Measurements from ENCODE around the gene TYROBP. TPM values are rescaled to one million over a fixed set of nuclear protein-coding genes. Genes with fewer than 3 reads are reported as not detected.
"Not testable (repeated sequence)": the region's sequence is repeated elsewhere in the genome, so short reads cannot be mapped to it uniquely, and the experiment has no call there.

Gene TYROBP
- total RNA-seq, 1 experiment from 2014 or later, result not detected

DNA sequence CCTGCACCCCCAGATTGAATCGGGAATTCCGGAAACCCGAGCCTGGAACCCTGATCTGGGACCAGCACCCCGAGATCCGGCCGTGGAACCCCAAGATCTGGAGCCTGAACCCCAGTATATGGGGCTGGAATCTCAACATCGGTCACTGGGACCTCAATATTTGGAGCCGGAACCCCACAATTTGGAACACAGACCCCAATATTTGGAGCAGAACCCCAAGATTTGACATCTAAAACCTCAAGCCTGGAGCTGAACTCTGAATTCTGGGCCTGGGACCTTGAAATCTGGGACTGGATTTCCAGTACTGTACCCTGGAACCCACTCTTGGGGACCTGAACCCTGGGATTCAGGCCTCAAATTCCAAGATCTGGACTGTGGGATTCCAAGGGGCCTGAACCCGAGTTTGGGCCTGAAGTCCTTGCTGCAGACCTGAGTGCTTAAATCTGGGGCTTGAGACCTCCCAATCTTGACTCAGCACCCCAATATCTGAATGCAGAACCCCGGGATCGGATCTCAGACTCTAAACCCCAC, 28.7 kb upstream of the TYROBP start:
- in situ Hi-C loops (cut with HindIII; ENCODE audit: low pct_unique_long_range_greater_than_20kb, low sequenced_read_pairs), result no loop called here
- DNase-seq (ENCODE audit: low read depth, low spot score), result no peak

DNA sequence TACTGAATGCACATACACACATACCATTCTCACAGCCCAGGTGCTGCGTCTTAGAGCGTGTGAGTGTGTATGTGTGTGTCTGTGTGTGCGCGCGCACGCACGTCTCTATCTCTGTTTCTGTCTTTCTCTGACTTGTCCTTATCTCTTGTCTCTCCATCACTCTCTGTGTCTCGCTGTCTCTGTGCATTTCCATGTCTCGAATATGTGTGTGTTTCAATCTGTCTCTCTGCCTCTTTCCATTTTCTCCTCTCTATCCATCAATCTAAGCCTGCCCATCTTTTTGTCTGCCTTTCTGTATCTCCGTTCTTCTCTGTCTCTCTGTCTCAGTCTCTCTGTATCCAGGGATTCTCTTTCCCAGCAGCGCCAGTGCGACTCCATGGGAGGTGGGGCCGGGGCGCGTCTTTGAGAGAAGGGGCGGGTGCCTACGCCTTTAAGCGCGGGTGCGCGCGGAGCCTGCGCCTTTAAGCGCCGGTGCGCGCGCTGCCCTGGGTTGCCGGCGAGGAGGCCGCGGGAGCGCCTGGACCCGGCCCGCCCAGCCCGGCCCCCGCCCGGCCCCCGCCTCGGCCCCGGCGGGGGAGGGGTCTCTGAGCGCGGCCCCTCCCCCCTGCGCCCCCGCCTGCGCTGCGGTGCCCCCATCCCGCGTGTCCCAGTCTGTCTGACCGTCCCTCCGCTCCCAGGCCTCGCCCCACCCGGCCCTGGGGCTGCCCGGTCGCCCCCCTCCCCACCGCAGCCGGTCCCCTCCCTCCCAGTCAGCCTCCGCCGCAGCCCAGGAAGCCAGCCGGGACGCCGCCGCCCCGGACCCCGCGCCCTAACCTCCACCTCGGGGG, 28.0 kb upstream of the TYROBP start, which contains the start of gene LRFN3:
Gene LRFN3, plus strand, starts transcription at position 464 of the 827 bp plus-strand sequence. CDS start 3,052 bp downstream, outside the sequence.
- in situ Hi-C loops (cut with HindIII; ENCODE audit: low pct_unique_long_range_greater_than_20kb, low sequenced_read_pairs), result no loop called here
- DNase-seq (ENCODE audit: low read depth, low spot score), result peak; percentile 68

DNA sequence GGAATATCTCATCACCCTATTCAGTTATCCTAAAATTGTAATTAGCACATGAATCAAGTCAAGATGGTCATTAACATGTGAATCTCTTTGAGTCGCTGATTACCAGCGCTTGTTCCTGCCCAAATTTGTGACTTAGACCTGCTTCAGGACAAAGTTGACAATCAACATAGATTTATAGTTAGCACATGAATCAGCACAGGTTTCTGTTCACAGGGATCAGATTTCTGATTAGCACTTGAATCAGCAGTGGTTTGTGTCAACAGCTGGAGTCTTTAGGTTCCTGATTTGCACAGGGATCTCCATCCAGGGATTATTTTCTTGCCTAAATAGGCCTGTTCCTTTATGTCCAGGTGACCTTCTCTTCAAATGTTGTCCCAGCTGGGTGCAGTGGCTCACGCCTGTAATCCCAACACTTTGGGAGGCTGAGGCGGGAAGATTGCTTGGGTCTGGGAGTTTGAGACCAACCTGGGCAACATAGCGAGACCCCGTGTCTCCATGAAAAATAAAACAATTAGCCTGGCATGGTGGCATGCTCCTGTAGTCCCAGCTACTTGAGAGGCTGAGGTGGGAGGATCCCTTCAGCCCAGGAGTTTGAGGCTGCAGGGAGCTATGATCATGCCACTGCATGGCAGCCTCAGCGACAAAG, 24.3 kb upstream of the TYROBP start:
- DNase-seq (ENCODE audit: low read depth, low spot score), result no peak
- in situ Hi-C loops (cut with HindIII; ENCODE audit: low pct_unique_long_range_greater_than_20kb, low sequenced_read_pairs), result no loop called here

DNA sequence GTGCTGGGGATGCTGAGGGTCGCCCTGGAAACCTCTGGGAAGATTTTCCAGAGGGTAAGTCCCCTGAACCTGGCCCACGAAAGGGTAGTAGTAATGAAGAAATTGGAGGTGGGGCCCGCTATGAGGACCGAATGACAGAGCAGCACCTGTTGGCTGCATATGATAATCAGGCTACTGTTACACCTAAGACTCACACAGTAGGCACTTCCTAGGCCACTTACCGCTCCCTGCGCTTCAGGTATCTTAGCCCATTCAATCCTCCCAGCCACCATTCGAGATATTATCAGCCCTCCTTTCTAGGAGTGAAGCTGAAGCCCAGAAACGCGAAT, 23.7 kb upstream of the TYROBP start:
- no peak for DNase-seq (ENCODE audit: low read depth, low spot score)
- in situ Hi-C loops (cut with HindIII; ENCODE audit: low pct_unique_long_range_greater_than_20kb, low sequenced_read_pairs), result no loop called here

DNA sequence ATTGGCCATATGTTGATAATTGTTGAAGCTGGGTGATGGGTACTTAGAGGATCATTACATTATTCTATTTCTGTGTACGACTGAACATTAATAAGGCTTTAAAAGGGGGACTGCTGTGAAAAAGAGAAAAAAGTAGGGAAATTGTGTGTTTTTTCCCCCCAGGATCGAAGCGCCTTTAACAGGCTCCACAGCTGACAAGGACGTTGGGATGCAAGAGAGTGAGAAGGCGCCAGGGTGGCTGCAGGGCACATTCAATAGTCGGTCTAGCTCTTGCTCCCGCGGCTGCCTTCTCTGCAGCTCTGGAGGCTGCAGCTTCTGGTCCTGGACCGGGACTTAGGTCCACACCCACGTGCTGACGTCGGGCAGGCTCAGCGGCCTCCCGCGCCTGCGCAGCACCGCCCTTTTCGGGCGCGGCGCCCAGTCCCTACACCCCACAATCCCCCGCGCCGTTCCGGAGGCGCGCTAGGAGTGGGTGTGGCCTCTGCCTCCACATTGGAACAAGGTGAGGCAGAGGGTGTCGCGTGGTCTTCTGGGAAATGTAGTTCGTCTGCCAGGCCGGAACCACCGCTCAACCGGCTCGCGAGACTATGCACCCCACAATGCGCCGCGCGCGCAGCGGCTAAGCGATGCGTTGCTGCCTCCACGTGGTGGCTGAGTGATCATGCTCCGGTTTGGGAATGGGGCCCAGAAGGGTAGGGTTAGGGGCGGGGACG, 23.2 kb upstream of the TYROBP start:
- peak; percentile 99 for DNase-seq (ENCODE audit: low read depth, low spot score)
- in situ Hi-C loops (cut with HindIII; ENCODE audit: low pct_unique_long_range_greater_than_20kb, low sequenced_read_pairs), result no loop called here

DNA sequence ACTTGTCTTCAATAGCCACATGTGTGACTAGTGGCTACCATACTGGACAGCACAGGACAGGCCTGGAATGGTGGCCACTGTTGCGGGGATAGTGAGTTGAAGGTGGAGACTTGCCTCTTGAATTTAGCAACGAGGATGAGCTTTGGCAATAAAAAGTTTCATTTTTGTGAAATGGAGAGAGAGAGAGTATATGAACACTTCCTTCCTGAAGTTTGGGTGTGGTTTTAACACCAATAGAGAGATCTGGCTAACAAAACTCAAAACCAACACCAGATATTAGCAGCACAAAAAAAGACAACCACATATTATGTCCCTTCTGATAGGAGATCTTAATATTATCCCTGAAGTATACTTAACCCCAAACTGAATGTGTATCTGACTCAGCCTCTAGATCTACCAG, 21.8 kb upstream of the TYROBP start:
- no peak for DNase-seq (ENCODE audit: low read depth, low spot score)
- in situ Hi-C loops (cut with HindIII; ENCODE audit: low pct_unique_long_range_greater_than_20kb, low sequenced_read_pairs), result no loop called here

DNA sequence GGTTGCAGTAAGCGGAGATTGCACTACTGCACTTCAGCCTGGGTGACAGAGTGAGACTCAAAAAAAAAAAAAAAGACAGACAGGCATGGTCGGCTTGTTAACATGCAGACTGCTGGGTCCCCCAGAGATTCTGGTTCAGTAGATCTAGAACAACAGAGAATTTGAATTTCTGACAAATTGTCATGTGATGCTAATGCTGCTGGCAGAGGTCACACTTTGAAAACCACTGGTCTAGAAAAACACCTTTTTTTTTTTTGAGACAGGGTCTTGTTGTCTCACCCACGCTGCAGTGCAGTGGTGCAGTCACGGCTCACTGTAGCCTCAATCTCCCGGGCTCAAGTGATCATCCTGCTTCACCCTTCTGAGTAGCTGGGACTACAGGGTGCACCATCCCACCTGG, 20.4 kb upstream of the TYROBP start:
- DNase-seq (ENCODE audit: low read depth, low spot score), result no peak
- in situ Hi-C loops (cut with HindIII; ENCODE audit: low pct_unique_long_range_greater_than_20kb, low sequenced_read_pairs), result no loop called here

DNA sequence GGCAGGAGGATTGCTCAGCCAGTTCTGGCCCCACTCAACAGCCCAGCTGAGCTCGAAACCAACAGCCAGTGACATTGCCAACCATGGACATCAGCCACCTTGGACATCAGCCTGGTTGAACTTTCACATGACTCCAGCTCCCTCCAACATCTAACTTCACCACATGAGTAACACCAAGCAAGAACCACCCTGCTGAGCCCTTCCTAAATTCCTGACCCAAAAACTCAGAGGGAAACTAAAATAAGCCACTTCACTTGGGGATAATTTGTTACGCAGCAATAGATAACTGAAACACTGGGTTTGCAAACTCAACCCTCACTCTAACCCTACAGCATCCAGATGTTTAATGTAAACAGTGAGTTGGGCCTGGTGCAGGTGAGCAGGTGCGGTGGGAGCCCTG, 17.4 kb upstream of the TYROBP start:
- DNase-seq (ENCODE audit: low read depth, low spot score), result no peak
- in situ Hi-C loops (cut with HindIII; ENCODE audit: low pct_unique_long_range_greater_than_20kb, low sequenced_read_pairs), result no loop called here

DNA sequence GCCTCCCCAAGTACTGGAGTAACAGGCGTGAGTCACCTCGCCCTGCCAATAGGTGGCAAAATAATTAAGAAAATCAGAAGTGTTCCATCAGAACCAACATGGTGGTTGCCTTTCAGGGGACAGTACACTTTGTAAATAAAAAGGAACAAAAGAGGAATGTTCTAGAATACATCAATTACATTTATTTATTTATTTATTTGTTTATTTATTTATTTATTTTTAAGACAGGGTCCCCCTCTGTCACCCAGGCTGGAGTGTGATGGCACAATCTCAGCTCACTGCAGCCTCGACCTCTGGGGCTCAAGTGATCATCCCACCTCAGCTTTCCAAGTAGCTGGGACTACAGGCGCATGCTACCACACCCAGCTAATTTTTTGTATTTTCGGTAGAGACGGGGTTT, 12.9 kb upstream of the TYROBP start:
- in situ Hi-C loops (cut with HindIII; ENCODE audit: low pct_unique_long_range_greater_than_20kb, low sequenced_read_pairs), result no loop called here
- DNase-seq (ENCODE audit: low read depth, low spot score), result no peak

DNA sequence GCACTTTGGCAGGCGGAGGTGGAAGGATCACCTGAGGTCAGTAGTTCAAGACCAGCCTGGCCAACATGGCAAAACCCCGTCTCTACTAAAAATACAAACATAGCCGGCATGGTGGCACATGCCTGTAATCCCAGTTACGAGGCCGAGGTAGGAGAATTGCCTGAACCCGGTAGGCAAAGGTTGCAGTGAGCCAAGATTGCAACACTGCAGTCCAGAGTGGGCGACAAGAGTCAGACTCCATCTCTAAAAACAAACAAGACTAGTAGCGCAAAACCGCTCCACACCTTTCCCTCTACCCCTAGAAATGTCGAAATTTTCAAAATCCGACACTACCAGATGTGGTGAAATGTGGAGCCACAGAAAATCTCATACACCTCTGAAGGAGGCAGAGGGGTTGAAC, 11.2 kb upstream of the TYROBP start:
- in situ Hi-C loops (cut with HindIII; ENCODE audit: low pct_unique_long_range_greater_than_20kb, low sequenced_read_pairs), result no loop called here
- DNase-seq (ENCODE audit: low read depth, low spot score), result no peak

DNA sequence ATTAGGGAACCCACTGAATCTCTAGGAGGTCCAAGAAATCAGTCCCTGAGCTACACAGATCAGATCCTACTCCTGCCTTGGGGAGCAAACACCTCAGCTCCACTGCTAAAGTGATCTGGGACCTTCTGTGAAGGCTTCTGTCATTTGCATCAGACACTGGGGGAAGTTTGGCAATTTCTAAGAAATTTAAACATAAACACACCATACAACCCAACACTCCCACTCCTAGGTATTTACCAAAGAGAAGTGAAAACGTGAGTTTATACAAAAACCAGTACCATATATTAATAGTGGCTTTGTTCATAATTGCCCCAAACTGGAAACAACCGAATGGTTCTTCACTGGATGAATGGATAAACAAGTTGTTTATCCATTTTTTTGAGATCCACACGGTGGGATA, 7.3 kb upstream of the TYROBP start:
- DNase-seq (ENCODE audit: low read depth, low spot score), result no peak
- in situ Hi-C loops (cut with HindIII; ENCODE audit: low pct_unique_long_range_greater_than_20kb, low sequenced_read_pairs), result no loop called here

DNA sequence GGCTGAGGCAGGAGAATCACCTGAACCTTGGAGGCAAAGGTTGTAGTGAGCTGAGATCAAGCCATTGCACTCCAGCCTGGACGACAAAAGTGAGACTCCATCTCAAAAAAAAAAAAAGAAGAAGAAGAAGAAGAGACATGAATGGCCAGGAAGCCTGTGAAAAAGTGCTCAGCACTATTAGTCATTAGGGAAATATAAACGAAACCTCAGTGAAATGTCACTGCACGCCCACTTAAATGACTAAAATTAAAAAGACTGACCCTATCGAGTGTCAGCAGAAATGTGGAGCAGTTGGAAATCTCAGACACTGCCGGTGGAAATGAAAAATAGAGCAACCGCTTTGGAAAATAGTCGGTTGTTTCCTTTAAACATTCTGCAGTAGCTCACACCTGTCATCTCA, 5.5 kb upstream of the TYROBP start:
- no peak for DNase-seq (ENCODE audit: low read depth, low spot score)
- in situ Hi-C loops (cut with HindIII; ENCODE audit: low pct_unique_long_range_greater_than_20kb, low sequenced_read_pairs), result no loop called here

DNA sequence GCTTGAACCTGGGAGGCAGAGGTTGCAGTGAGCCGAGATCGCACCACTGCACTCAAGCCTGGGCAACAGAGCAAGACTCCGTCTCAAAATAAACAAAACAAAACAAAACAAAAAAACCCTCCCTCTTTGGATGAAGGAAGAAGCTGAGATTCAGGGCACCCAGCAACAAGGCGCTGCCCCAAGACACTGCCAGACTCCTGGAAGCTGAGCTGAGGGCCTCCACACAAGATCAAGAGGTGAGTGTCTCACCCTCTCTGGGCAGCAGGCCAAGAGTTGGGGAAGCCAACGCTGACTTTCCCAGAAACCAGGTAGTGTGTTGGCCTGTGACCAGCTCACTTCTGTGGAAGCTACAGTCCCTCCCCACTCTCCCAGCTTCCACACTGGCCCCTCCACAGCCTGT, 3.7 kb upstream of the TYROBP start:
- DNase-seq (ENCODE audit: low read depth, low spot score), result no peak
- in situ Hi-C loops (cut with HindIII; ENCODE audit: low pct_unique_long_range_greater_than_20kb, low sequenced_read_pairs), result no loop called here

DNA sequence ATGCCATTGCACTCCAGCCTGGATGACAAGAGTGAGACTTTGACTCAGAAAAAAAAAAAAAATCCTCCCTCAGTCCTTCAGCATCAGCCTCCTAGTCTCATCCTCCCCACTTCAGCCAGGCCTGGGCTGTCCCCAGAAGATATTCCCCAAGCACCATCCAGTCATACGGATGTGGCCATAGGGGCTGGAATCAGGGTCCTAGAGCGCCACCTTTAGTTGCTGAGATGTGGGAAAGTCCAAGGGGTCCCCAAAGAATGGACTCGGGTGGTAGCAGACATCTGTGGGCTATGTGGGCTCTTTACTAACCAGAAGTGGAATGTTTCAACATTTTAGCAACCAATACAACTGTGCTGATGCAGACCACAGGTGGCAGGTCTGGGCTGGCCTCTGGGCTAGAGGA, 3.1 kb upstream of the TYROBP start:
- DNase-seq (ENCODE audit: low read depth, low spot score), result no peak
- in situ Hi-C loops (cut with HindIII; ENCODE audit: low pct_unique_long_range_greater_than_20kb, low sequenced_read_pairs), result no loop called here

DNA sequence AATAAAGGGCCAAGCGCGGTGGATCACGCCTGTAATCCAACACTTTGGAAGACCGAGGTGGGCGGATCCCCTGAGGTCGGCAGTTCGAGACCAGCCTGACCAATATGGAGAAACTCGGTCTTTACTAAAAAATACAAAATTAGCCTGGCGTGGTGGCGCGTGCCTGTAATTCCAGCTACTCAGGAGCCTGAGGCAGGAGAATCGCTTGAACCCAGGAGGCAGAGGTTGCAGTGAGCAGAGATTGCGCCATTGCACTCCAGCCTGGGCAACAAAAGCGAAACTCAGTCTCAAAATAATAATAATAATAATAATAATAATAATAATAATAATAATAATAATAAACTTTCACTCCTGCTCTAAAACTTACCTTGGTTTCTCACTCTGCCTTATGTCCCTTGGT, 2.3 kb upstream of the TYROBP start:
- DNase-seq (ENCODE audit: low read depth, low spot score); in situ Hi-C loops (cut with HindIII; ENCODE audit: low pct_unique_long_range_greater_than_20kb, low sequenced_read_pairs): not testable (repeated sequence)

DNA sequence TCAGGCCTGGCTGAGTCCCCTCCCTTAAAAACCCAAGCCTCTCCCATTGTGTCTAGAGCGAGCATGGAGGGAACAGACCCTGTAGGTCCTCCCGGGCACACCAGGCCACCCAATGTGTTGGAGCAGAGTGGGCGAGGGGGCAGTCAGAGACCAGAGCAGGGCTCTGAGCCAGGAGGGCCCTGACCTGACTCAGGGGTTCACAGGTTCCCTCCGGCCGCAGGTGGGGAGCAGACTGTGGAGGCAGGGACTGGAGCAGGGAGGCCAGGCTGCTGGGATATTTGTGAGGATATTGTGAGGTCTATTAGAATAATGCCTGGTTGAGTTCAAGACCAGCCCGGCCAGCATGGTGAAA, 1.6 kb upstream of the TYROBP start:
- in situ Hi-C loops (cut with HindIII; ENCODE audit: low pct_unique_long_range_greater_than_20kb, low sequenced_read_pairs), result no loop called here
- DNase-seq (ENCODE audit: low read depth, low spot score), result no peak

DNA sequence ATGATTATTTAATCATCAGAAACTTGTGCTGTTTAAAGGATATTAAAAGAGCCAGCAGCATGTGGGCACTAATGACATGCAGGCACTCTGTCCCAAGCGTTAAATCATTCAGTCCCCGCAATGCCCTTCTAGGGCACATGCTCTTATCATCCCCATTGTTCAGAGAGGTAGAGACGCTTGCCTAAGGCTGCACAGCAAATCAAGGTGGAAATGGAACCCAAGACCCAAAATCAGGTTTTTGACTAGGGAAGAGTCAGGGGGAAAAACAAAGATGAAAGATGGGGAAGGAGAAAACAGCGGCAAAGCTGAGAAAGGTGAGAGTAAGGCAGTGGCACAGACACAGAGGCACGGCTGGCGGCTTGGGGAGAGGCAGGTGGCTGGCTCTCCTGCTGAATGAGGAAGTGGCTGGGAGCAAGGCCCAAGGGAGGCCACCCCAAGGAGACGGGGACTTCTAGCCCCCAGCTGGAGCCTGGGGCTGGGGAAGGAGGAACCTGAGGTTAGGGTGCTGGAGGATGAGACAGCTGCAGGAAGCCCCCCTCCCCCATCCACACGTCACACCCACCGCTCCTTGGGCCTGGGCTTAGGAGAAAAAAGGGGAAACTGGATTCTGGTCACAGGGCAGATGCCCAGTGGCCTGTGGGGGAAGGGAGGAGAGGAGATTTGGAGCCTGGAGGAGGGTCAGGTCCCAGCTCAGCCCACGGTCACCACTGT, 1.0 kb upstream of the TYROBP start:
- in situ Hi-C loops (cut with HindIII; ENCODE audit: low pct_unique_long_range_greater_than_20kb, low sequenced_read_pairs), result no loop called here
- no peak for DNase-seq (ENCODE audit: low read depth, low spot score)

DNA sequence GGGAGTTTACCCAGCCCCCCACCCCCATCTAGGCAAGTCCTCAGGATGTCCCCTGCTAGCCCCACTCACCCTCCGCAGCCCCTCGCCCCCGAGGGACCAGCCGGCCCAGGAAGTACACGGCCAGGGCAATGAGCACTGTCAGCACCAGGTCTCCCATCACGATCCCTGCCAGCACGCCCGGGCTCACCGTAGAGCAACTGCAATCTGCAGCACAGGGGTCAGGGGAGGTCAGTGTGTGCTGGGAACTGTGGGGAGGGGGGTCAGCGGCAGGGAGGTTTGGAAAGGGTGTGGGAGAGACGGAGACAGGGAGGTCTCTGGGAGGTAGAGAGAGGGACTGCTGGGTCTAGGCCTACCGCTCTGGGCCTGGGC, 734 bp downstream of the TYROBP start:
- no peak for DNase-seq (ENCODE audit: low read depth, low spot score)
- in situ Hi-C loops (cut with HindIII; ENCODE audit: low pct_unique_long_range_greater_than_20kb, low sequenced_read_pairs), result no loop called here

Data from SK-MEL-5 (cell line).